Measurements from ENCODE around the gene PTBP1. TPM values are rescaled to one million over a fixed set of nuclear protein-coding genes. Genes with fewer than 3 reads are reported as not detected.

PTBP1 gene
- polyA plus RNA-seq, 1 donor from 2014 or later = 27.3 TPM

DNA sequence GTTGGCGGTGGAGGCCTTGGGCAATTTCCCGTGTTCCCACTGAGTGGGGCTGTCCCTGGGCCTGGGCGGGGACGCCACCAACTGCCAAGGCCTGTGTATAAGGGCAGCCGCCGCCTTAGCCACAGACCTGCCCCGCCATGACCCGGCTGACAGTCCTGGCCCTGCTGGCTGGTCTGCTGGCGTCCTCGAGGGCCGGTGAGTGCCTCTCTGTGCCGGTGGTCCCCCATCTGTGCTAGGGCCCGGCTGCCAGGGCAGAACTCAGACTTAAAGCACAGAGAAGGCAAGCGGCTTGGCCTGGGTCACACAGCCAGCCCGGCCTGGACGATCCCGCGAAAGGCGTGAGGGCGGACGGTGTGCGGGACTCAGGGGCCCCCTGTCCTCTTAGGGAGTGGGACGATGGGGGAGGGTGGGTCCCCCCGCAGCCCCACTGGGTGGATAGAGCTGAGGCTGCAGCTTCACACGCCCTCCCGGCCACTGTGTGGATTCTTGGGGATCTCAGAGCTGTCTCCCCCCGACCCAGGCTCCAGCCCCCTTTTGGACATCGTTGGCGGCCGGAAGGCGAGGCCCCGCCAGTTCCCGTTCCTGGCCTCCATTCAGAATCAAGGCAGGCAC, 30.6 kb downstream of the PTBP1 start, which contains the start of gene AZU1:
Gene AZU1 (plus strand): TSS at position 128 of the 612 bp plus-strand sequence. CDS start 10 bp downstream, at position 138.
- Histone ChIP-seq H3K27me3 (ENCODE audit: insufficient read depth, low read depth, low read length) (no peaks in the 10 kb centered on the region), H3K4me3 (ENCODE audit: low read length) (no peak within 1 kb of the TSS), H2AFZ (ENCODE audit: low read depth, low read length) (no peak within 1 kb of the TSS), H3K4me2 (ENCODE audit: low read length) (no peak within 1 kb of the TSS), H3K9ac (ENCODE audit: low read length) (no peak within 1 kb of the TSS), H3K36me3 (ENCODE audit: insufficient read depth, low read length) (no peaks in the 10 kb centered on the region), H3F3A (ENCODE audit: insufficient read depth, low read length, poor library complexity, severe bottlenecking) (no peaks in the 10 kb centered on the region), H3K9me3 (ENCODE audit: low read length) (no peaks in the 10 kb centered on the region), H3K79me2 (replicated peaks; ENCODE audit: insufficient read depth, low read length) (peaks cover 1% of the 10 kb centered on the region), H4K20me1 (ENCODE audit: insufficient read depth) (no peaks in the 10 kb centered on the region), H3K9me2 (ENCODE audit: insufficient read depth, low read length) (no peaks in the 10 kb centered on the region), H3K27ac (ENCODE audit: low read length) (no peak within 1 kb of the TSS)
- TF ChIP-seq, protein P1, sequence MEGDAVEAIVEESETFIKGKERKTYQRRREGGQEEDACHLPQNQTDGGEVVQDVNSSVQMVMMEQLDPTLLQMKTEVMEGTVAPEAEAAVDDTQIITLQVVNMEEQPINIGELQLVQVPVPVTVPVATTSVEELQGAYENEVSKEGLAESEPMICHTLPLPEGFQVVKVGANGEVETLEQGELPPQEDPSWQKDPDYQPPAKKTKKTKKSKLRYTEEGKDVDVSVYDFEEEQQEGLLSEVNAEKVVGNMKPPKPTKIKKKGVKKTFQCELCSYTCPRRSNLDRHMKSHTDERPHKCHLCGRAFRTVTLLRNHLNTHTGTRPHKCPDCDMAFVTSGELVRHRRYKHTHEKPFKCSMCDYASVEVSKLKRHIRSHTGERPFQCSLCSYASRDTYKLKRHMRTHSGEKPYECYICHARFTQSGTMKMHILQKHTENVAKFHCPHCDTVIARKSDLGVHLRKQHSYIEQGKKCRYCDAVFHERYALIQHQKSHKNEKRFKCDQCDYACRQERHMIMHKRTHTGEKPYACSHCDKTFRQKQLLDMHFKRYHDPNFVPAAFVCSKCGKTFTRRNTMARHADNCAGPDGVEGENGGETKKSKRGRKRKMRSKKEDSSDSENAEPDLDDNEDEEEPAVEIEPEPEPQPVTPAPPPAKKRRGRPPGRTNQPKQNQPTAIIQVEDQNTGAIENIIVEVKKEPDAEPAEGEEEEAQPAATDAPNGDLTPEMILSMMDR (IDR thresholded peaks at IDR 0.05; ENCODE audit: poor library complexity, severe bottlenecking) = no peak
- no peak for TF ChIP-seq SMC3 (conservative IDR thresholded peaks at IDR 0.05; ENCODE audit: poor library complexity)
- TF ChIP-seq TAF1 (IDR thresholded peaks at IDR 0.05; ENCODE audit: low read depth) = no peak
- no peak for TF ChIP-seq EP300 (conservative IDR thresholded peaks at IDR 0.05; ENCODE audit: poor library complexity, severe bottlenecking)
- TF ChIP-seq RAD21 (conservative IDR thresholded peaks at IDR 0.05) = no peak
- TF ChIP-seq, protein P2, sequence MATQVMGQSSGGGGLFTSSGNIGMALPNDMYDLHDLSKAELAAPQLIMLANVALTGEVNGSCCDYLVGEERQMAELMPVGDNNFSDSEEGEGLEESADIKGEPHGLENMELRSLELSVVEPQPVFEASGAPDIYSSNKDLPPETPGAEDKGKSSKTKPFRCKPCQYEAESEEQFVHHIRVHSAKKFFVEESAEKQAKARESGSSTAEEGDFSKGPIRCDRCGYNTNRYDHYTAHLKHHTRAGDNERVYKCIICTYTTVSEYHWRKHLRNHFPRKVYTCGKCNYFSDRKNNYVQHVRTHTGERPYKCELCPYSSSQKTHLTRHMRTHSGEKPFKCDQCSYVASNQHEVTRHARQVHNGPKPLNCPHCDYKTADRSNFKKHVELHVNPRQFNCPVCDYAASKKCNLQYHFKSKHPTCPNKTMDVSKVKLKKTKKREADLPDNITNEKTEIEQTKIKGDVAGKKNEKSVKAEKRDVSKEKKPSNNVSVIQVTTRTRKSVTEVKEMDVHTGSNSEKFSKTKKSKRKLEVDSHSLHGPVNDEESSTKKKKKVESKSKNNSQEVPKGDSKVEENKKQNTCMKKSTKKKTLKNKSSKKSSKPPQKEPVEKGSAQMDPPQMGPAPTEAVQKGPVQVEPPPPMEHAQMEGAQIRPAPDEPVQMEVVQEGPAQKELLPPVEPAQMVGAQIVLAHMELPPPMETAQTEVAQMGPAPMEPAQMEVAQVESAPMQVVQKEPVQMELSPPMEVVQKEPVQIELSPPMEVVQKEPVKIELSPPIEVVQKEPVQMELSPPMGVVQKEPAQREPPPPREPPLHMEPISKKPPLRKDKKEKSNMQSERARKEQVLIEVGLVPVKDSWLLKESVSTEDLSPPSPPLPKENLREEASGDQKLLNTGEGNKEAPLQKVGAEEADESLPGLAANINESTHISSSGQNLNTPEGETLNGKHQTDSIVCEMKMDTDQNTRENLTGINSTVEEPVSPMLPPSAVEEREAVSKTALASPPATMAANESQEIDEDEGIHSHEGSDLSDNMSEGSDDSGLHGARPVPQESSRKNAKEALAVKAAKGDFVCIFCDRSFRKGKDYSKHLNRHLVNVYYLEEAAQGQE (IDR thresholded peaks at IDR 0.05; ENCODE audit: borderline replicate concordance) = no peak
- no peak for TF ChIP-seq MXI1 (conservative IDR thresholded peaks at IDR 0.05; ENCODE audit: poor library complexity, severe bottlenecking)
- TF ChIP-seq EZH2 (IDR thresholded peaks at IDR 0.05; ENCODE audit: borderline replicate concordance, insufficient read depth, low read length, poor library complexity, severe bottlenecking) = no peak
- TF ChIP-seq POLR2AphosphoS5 (IDR thresholded peaks at IDR 0.05) = no peak

DNA sequence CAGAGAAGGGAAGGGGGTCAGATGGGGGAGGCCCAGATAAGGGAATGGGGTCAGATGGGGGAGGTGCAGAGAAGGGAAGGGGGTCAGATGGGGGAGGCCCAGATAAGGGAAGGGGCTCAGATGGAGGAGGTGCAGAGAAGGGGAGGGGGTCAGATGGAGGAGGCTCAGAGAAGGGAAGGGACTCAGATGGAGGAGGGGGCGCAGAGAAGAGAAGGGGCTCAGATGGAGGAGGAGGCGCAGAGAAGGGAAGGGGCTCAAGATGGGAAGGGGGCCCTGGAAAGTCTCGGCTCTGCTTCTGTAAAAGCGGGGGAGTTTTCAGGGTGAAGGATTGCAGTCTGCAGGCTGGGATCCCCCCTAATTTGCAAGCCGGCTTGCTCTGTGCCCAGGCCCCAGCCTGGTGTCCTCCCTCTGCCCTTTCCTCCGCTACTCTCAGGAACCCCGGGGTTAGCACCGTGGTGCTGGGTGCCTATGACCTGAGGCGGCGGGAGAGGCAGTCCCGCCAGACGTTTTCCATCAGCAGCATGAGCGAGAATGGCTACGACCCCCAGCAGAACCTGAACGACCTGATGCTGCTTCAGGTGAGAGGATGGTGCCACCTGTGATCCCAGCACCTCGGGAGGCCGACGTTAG, 32.0 kb downstream of the PTBP1 start:
- TF ChIP-seq RAD21 (conservative IDR thresholded peaks at IDR 0.05) = no peak
- TF ChIP-seq, protein P2 (IDR thresholded peaks at IDR 0.05; ENCODE audit: borderline replicate concordance) = no peak
- TF ChIP-seq EZH2 (IDR thresholded peaks at IDR 0.05; ENCODE audit: borderline replicate concordance, insufficient read depth, low read length, poor library complexity, severe bottlenecking) = no peak
- no peak for TF ChIP-seq POLR2AphosphoS5 (IDR thresholded peaks at IDR 0.05)
- TF ChIP-seq EP300 (conservative IDR thresholded peaks at IDR 0.05; ENCODE audit: poor library complexity, severe bottlenecking) = no peak
- TF ChIP-seq SMC3 (conservative IDR thresholded peaks at IDR 0.05; ENCODE audit: poor library complexity) = no peak
- TF ChIP-seq, protein P1 (IDR thresholded peaks at IDR 0.05; ENCODE audit: poor library complexity, severe bottlenecking) = no peak
- TF ChIP-seq MXI1 (conservative IDR thresholded peaks at IDR 0.05; ENCODE audit: poor library complexity, severe bottlenecking) = no peak
- TF ChIP-seq TAF1 (IDR thresholded peaks at IDR 0.05; ENCODE audit: low read depth) = no peak
- Histone ChIP-seq H3K4me2 (ENCODE audit: low read length) (no peak overlapping the region), H3K9me2 (ENCODE audit: insufficient read depth, low read length) (no peaks in the 10 kb centered on the region), H3K9me3 (ENCODE audit: low read length) (no peaks in the 10 kb centered on the region), H3F3A (ENCODE audit: insufficient read depth, low read length, poor library complexity, severe bottlenecking) (no peaks in the 10 kb centered on the region), H3K36me3 (ENCODE audit: insufficient read depth, low read length) (no peaks in the 10 kb centered on the region), H2AFZ (ENCODE audit: low read depth, low read length) (no peak overlapping the region), H3K9ac (ENCODE audit: low read length) (no peak overlapping the region), H3K27ac (ENCODE audit: low read length) (no peak overlapping the region), H3K4me3 (ENCODE audit: low read length) (no peak overlapping the region), H3K27me3 (ENCODE audit: insufficient read depth, low read depth, low read length) (no peaks in the 10 kb centered on the region), H3K79me2 (replicated peaks; ENCODE audit: insufficient read depth, low read length) (no peaks in the 10 kb centered on the region), H4K20me1 (ENCODE audit: insufficient read depth) (no peaks in the 10 kb centered on the region)
